Renal cortical epithelial cell (primary cell): ENCODE measurements around the gene CLN5. TPM values are rescaled to one million over a fixed set of nuclear protein-coding genes. Genes with fewer than 3 reads are reported as not detected.

Source experiments
- total RNA-seq: library from RNA; depleted of rRNA; stranded (reverse); fragments of >200 nt; gene quantifications from 2 replicates; pipeline ENCODE4 v1.2.3, GENCODE V29; 2014

Gene CLN5
- total RNA-seq, 1 donor from 2014 or later = 62.4 TPM

Other genes with a start within 250 kb of the CLN5 start
- 8.7 and 37.5 TPM in 2 replicates for gene KCTD12, start 105.7 kb upstream of the CLN5 start, total RNA-seq
- not detected in 2 replicates for gene ACOD1, start 43.6 kb upstream of the CLN5 start, total RNA-seq
- gene FBXL3, start 35.1 kb downstream of the CLN5 start, total RNA-seq = 58.7 and 60.1 TPM in 2 replicates